DMS53 treated with DMSO at 0.1 percent for 48 hours (cell line): Measurements from ENCODE around the gene MORC4.
"Not testable (repeated sequence)": the region's sequence is repeated elsewhere in the genome, so short reads cannot be mapped to it uniquely, and the experiment has no call there.

Experiments used
- DNase-seq: peaks from one replicate; lab custom pipeline; 2025; ENCODE audit not compliant: unreplicated experiment; lab: John Stamatoyannopoulos, UW

MORC4 gene

GRCh38 chrX:107000013-107000515 is at the start of gene MORC4:
Gene MORC4, minus strand, starts transcription at chrX:107000212. Its CDS starts 243 bp downstream, at chrX:106999969.
- peak; percentile 83 for DNase-seq

GRCh38 chrX:107047622-107048021 is 47.6 kb upstream of the MORC4 start:
- DNase-seq = no peak

- DNase-seq = no peak
Observed at GRCh38 chrX:107029752-107030151, 29.7 kb upstream of the MORC4 start.

GRCh38 chrX:107025545-107025944 is 25.5 kb upstream of the MORC4 start:
- DNase-seq = peak; percentile 14

DNA sequence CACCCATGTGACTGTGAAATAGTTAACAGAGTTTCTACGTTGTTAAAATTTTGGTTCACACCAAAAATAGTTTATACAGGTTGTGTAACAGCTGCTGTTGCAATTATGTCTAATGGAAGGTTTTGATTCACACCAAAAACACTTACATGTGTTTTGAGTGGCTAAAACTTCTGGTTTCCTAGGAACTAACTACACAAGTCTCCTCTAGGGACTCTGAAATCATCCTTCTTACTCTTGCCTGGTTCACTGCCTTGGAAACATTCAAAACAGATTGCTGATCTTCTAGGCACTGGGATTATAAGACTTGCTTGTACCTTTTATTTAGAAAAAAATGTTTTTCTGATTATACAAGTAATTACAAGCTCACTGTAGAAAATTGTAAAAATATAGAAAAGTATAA is 14.9 kb upstream of the MORC4 start:
- no peak for DNase-seq

DNA sequence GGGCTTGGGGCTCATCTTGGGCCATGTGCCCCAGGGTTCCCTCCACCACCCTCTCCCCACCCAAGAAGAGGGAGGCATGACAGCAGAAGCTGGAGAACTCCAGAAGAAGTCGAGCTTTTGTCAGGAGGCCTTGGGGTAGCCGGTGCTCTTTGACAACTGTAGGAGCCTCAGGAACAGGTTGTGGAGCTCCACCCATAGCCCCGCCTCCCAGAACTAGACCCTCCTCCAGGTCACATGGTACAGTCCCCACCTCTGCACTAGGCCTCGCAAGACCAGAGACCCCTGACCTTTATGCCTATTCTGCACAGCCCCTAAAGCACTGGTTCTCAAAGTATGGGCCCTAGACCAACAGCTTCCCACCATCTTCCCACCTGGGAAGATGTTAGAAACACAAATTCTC is 8.0 kb upstream of the MORC4 start:
- DNase-seq = no peak

DNA sequence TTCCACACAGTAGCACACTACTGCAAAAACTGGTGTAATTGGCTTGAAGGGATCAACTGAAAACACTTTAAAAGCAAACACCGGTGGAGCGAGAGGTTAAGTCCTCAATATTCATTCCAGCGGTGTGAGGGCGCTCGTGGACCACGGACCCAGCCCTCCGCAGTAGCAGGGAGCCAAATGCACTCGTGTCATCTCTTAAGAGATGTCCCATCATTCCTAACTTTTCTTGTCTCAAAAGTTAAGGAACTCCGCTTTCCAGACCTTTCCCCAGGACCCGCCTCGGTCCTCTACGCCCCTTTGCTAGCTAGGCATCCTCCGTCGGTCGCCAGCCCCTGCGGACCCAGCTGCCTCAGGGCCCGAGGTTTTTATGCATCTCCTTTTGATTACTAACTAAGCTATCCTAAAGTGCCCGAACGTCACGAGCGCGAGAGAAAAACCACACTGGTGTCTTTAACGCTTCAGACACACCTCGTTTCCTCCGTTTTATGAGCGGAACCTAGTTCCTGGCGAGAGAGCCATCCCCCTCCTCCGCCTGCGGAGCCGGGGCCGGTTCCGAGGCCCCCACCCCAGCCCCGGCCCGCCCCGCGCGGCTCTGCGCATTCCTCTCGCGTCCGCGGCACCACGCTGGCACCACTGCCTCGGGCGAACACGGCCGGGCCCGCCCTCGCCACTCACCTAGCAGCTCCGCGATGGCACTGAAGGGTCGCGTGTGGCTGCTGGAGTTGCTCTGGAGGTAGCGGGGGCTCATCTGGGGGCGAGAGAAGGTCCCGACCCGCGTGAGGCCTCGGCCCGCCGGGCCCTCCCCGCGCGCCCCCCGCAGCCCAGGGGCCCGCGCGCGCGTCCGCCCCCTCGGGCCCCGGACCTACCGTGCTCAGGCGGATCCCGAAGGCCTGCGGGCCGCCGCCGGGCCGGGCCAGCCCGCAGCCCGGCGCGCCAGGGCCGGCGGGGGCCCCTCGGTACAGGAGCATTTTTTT is 723 bp downstream of the MORC4 start:
- peak; percentile 40 for DNase-seq

DNA sequence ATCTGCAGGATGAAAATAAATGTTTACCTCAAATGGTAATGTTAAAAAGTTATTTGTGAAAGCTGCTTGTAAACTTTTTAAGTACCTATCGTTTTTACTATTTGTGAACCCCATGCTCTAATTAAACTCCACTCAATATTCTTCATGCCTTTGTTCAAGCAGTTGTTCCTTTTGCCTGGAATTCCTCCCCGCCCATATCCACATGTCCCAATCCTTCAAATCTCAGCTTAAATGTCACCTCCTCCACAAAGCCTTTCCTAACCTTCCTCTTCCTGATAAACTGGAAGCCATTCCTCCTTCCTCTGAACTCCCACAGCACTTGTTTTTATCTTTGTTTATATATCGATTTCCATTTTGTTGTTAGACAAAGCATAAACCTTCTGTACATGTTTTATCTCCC is 2.4 kb downstream of the MORC4 start:
- DNase-seq = no peak

DNA sequence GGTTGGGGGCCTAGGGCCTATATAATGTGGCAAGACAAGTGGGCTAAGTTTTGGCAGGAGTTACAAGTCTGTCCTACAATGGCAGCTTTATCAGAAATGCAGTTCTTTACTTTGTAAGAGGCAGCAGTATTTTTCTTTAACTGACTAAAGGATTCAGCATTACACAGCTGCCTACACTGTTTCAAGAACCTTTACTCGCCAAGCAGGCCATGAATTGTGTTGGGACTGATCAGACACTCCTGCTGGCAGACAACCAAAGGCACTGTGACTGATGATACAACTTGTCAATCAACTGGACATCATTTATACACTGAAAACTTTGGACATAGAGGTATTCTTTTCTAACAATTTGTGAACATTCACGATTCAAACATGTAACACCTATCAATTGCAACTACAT is 4.3 kb downstream of the MORC4 start:
- DNase-seq = no peak

DNA sequence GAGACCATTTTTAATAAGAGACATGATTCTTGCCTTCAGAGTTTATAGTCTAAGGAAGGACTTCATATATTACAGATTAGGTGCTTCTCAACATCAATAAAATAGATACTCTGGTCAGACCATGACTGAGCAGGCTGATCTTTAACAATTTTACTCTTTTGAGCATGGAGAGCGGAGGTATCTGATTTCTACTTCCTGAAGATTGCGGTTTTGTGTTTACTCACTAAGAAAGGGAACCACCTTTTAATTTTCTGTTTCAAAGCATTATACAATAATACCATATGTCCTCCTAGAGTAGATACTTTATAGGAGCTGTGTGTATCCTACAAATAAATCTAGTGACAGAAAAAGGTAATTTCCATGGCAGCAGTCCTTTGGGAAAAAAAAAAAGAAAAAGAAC is 12.5 kb downstream of the MORC4 start:
- DNase-seq = no peak

DNA sequence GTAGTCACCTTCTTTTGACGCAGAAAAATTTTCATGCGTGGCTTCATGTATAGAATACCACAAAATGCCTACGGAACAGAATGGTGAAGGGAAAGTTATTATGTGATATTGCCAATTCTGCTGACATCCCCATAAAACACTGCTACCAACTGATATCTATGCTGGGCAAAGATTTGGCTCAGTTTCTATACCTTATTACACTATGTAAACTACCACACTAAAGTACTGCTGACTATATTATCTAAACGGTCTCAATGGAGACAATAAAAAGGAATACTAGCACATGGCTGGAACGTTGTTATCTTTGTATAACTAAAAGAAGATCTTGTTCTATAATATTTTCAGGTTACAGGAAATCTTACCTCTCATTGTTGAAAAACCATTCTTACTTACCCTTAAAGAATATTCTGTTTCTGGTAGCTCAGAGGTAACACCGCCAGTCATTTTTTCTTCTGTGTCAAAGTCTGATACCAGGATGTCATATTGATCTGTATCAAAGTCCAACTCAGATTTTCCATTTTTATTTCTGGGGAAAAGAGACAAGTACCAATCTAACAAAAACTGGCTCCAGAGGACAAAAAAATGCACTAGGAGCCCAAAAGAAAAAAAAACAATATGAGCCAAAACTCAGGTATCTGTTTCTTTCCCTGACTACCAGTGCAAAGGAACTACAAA is 18.9 kb downstream of the MORC4 start:
- DNase-seq = no peak

DNA sequence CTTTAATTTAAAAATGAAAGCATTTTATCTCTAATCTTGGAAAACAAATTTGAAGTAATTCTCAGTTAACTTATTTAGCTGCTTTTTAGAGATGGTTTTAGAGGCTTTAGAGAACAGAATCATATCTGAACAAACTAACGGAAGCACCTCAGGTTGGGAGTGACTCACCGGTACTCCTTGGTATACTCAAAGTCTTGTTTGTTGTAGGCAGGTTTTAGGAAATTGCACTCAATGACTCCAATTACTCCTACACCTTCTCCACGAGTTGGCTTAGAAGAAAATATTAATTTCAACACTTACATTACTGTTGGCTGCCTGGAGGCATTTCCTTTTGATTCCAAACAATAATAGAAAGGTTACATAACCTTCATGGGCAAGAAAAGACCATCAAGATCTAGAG is 23.6 kb downstream of the MORC4 start:
- no peak for DNase-seq

- DNase-seq = no peak
Observed at GRCh38 chrX:106973433-106974149, 26.4 kb downstream of the MORC4 start.

GRCh38 chrX:106972896-106973295 is 27.1 kb downstream of the MORC4 start:
- no peak for DNase-seq

GRCh38 chrX:106966547-106966946 is 33.5 kb downstream of the MORC4 start:
- DNase-seq = not testable (repeated sequence)

GRCh38 chrX:106964290-106964689 is 35.7 kb downstream of the MORC4 start:
- DNase-seq = no peak

GRCh38 chrX:106963111-106963510 is 36.9 kb downstream of the MORC4 start:
- no peak for DNase-seq

- no peak for DNase-seq
Observed at GRCh38 chrX:106959901-106960300, 40.1 kb downstream of the MORC4 start.

DNA sequence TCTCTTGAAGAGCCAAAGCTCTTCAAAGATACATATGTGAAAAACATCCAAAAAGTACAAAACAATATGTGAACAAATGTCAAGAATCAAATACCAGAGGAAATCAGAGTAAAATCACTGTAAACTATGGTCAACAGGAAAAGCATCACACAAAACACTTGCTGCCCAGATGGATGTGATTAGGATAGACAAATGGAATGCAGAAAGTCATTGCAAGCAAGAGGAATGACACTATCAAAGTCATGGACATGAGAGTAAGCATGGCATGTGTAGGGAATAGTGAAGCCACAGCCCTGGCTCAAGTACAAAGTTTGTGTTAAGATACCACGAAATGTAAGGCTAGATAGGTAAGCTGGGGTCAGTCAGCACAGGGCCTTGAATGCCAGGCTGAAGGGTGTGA is 42.2 kb downstream of the MORC4 start:
- DNase-seq = no peak

- DNase-seq = no peak
Observed at GRCh38 chrX:106955004-106955772, 44.8 kb downstream of the MORC4 start.

- DNase-seq = no peak
Observed at GRCh38 chrX:106954041-106954440, 46.0 kb downstream of the MORC4 start.
